CD1c-positive myeloid dendritic cell (primary cell): Measurements from ENCODE around the gene MMP21.

ENCODE experiments used
- DNase-seq: peaks from one replicate; pipeline ENCODE4 v3.0.0-alpha.2; 2016; ENCODE audit errors: extremely low spot score

The MMP21 gene

DNA sequence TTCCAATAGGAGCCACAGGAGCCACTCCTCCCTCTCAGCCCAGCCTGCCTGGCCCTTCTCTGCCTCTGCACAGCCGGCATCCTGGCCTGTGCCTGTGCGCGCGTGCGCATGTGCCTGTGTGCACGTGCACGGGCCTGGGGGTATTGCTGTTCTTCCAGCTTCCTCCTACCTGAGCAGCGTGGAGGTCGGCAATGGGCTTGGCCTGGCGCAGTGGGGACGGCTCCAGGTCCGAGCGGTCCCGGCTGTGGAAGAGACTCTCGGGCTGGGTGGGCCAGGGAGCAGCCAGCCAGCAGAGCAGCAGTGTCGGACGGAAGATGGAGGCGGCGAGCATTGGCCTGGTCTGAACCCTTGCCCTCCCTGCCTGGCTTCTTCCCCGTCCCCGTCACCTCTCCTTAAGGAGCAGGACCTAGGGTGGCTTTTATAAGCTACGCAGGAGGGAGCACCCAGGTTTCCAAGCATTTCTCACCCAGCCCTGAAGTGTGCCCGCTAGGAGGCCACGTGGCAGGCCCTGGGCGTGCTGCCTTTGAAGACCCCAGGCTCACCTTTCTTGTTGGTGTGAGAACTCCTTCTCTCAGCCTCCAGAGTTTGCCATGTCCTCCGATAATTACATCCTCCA lies at the start of gene MMP21:
Gene MMP21 (minus strand): TSS at position 331 of the 616 bp plus-strand sequence. CDS start 0 bp downstream, at position 331.
- no peak for DNase-seq

GRCh38 chr10:125824736-125825135 lies 49.1 kb upstream of the MMP21 start:
- DNase-seq: no peak

DNA sequence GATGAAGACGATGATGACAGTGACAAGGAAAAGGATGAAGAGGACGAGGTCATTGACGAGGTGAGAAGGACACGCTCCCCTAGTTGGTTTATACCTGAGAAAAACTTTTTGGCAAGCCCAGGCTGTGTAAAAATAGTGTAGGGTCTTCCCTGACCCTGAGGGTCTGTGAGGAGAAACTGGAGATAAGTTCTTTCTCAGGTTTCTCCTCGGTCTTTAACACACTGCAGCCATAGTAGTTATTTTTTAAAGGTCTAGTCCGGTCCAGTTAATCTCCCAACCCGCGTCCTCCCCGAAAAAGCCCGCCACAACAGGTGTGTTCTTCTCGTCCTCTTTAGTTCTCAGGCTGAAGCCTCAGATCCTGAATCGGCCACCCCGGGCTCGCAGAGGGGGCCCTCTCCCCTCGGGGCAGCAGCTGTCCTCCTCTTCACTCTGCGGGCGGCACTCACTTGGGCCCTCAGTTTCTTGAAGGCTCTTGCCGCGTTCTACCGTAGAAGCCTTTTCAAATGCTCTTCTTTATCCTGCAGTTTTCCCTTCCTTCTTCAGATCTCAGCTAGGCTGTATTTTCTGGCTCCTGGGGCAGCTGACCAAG lies 48.1 kb upstream of the MMP21 start:
- no peak for DNase-seq

- peak; percentile 97 for DNase-seq
Observed at GRCh38 chr10:125822878-125823662, 47.4 kb upstream of the MMP21 start, which contains the start of the genes BCCIP and UROS. Gene BCCIP, plus strand, starts transcription at chr10:125823546. Its CDS starts 12 bp downstream, at chr10:125823558. Gene UROS, minus strand, starts transcription at chr10:125823258. Its CDS starts 6,759 bp downstream, at chr10:125816499.

GRCh38 chr10:125820701-125821100 lies 45.1 kb upstream of the MMP21 start:
- DNase-seq: no peak

- DNase-seq: no peak
Observed at GRCh38 chr10:125817337-125817946, 41.8 kb upstream of the MMP21 start.

- no peak for DNase-seq
Observed at GRCh38 chr10:125816548-125816947, 40.9 kb upstream of the MMP21 start.

GRCh38 chr10:125815764-125816163 lies 40.1 kb upstream of the MMP21 start:
- no peak for DNase-seq

- no peak for DNase-seq
Observed at GRCh38 chr10:125812128-125812750, 36.6 kb upstream of the MMP21 start.

DNA sequence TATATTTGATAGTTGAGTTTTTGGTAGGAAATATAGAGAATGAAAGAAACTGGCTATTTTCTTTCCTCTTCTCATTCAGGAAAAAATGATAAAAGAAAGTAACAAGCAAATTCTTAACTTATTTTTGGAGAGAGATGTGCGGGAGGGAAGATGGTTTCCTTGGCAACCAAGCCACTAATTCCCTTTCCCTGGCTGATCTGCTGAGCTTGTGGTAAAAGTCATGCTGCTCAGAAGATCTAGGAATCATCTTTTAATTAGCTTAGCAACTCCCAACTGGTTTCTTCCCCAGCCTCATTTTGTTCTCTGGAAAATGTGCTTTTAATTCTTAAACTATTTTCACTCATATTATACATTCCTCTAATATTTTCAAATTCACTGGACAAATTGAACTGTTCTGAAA lies 35.6 kb upstream of the MMP21 start:
- no peak for DNase-seq

DNA sequence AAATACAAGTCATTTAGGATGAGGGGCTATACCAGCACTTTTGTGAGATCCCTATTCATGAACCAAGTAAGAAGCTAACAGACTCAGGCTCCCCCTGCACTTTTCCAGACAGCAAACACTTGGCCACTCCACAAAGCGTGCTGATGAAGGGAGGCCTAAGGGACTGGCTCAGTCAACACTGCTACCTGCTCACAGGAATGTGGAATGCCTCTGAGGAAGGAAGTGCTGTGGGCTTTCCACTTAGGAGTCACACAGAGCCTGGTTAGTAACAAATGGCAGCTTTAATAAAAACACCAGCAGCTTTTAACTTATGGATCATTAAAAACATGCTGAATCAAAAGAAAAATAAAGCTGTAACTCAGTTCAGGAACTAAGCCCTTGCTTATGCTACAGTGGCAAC lies 32.4 kb upstream of the MMP21 start:
- no peak for DNase-seq

DNA sequence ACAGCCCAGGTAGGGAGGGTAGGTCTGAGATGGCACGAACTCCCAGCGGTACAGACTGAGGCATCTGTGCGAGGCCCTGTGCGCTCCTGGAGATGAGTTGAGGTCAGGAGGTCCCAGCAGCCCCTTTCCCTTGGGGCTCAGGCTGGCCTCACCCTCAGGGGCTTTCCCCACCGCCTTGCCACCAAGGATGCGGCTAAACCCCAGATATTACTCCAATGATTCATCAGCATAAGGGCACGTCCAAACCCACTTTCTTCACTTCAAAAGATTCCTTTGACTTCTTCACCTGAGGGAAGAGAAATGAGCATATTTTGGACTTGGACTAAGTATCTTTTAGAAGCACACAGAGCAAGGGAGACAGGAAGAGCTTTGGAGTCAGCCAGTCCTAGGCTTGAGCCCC lies 27.1 kb upstream of the MMP21 start:
- DNase-seq: no peak

GRCh38 chr10:125802131-125802530 lies 26.5 kb upstream of the MMP21 start:
- no peak for DNase-seq

- DNase-seq: no peak
Observed at GRCh38 chr10:125801574-125801973, 26.0 kb upstream of the MMP21 start.

- DNase-seq: no peak
Observed at GRCh38 chr10:125799451-125800182, 24.0 kb upstream of the MMP21 start.

DNA sequence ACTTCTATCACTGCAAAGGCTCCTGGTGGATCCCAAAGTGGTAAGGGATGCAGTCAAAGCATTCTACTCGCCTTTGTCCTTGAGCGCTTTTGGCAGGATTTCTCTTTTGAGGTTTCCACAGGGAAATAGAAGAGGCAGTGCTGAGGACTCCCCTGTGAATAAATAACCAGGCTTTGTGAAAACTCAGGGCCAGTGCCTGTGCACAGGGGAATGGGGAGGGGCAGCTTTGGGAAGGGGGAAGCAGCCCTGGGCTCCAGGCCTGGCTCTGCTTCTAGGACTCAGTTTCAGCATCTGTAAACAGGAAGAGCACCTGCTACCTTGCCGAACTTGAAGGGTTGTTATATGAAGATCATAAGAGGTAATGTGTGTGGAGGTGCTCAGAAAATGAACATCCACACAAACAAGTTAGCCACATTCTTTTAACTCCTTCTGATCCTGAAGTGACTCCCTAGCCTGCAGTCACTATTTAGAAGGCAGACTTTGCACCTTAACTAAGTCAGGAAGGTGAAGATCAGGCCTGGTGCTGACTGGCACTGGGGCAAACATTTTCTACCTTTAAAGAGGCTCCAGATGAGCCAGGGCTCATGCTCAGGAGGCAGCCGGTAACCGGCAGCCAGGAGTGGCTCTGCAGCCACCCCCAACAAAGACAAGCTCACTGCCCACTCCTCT lies 22.5 kb upstream of the MMP21 start:
- DNase-seq: no peak

DNA sequence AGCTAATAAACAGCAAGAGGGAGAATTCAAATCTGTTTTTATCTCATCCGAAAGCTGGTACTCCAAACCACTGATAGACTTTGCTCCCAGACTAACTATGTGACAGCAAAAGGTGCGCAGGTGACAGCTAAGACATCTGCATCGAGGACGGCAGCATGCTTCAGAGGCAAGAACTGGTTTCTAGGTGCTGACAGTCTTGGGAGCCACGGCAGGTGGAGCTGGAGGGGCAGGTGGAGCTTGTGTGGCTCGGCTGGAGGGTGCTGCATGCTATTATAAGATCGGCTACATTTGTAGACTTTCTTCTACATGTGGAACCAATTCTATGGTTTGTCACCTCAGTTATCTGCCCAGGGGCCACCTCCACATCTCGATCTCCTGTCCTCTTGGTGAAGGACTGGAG lies 21.8 kb upstream of the MMP21 start:
- DNase-seq: no peak

DNA sequence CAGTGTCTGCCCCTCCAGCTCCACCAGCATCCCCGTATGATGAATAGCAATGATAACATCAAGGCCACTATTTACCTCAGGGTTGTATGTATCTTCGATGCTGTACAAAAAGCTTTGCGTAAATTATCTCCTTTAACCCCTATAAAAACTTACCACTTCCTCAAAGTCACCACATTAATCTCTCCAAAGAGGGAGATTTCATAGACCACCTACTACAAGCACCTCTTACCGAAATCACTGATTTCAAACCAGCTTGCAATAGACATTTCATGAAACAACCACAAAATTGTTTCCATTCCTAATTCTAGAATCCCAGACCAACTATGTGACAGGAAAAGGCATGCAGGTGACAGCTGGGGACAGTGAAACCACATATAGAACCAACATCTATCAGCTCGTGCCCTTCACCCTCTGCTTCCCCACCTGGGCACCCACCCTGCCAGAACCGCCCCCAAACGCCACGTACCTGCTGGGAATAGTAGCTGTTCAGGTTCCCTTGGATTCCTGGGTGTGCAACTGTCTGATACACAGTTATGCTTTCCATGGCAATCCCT lies 20.1 kb upstream of the MMP21 start:
- DNase-seq: no peak

- no peak for DNase-seq
Observed at GRCh38 chr10:125795128-125795527, 19.5 kb upstream of the MMP21 start.
